Measurements from ENCODE around the gene TMEM61. TPM values are rescaled to one million over a fixed set of nuclear protein-coding genes. Genes with fewer than 3 reads are reported as not detected.
"Not testable (repeated sequence)": the region's sequence is repeated elsewhere in the genome, so short reads cannot be mapped to it uniquely, and the experiment has no call there.

TMEM61 gene
- polyA plus RNA-seq, 1 experiment, result not detected

GRCh38 chr1:55012661-55013060 lies 32.2 kb downstream of the TMEM61 start:
- Histone ChIP-seq H3K27me3 (ENCODE audit: control insufficient read depth, insufficient read depth, low read length) (peaks cover 14% of the 10 kb centered on the region), H3K36me3 (ENCODE audit: control insufficient read depth, insufficient read depth, low read length) (no peaks in the 10 kb centered on the region), H3K4me3 (ENCODE audit: low read depth, low read length) (no peak overlapping the region)
- DNase-seq (ENCODE audit: low read depth), result no peak
- CTCF ChIA-PET, result interaction anchor here (2.9 to 12.4 kb wide), 2 partner anchors 10 to 64 kb away, joined by 14 to 228 read pairs; no protein-coding TSS in a partner anchor
- POLR2A ChIA-PET, result no interaction called here
- TF ChIP-seq, protein P1, sequence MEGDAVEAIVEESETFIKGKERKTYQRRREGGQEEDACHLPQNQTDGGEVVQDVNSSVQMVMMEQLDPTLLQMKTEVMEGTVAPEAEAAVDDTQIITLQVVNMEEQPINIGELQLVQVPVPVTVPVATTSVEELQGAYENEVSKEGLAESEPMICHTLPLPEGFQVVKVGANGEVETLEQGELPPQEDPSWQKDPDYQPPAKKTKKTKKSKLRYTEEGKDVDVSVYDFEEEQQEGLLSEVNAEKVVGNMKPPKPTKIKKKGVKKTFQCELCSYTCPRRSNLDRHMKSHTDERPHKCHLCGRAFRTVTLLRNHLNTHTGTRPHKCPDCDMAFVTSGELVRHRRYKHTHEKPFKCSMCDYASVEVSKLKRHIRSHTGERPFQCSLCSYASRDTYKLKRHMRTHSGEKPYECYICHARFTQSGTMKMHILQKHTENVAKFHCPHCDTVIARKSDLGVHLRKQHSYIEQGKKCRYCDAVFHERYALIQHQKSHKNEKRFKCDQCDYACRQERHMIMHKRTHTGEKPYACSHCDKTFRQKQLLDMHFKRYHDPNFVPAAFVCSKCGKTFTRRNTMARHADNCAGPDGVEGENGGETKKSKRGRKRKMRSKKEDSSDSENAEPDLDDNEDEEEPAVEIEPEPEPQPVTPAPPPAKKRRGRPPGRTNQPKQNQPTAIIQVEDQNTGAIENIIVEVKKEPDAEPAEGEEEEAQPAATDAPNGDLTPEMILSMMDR (IDR thresholded peaks at IDR 0.05; ENCODE audit: insufficient read depth, low read depth, low read length), result no peak

DNA sequence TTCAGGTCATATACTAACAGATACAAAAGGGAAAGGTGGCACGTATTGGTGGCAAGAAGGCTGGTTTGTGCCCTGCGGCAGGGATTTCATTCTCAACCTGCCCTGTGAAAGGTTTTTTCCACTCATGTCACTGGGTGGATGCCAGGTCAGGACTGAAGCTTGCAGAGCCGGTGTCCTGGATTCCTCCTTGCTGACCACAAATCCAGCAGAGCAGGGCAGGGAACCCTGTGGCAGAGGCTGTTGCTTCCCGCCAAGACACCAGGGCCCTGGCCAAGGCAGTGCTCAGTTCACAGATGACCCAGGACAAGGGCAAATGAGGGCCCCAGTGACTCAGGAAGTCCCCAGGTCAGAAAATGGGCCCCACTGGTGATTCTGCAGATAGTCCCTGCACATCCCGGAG lies 34.7 kb downstream of the TMEM61 start:
- POLR2A ChIA-PET, result no interaction called here
- H3K4me3 ChIP-seq (ENCODE audit: low read depth, low read length), result no peak overlapping the region
- CTCF ChIA-PET, result interaction anchor here (1.1 to 12.4 kb wide), 5 partner anchors 19 to 67 kb away, joined by 3 to 228 read pairs (median 8); no protein-coding TSS in a partner anchor
- no peaks in the 10 kb centered on the region for H3K36me3 ChIP-seq (ENCODE audit: control insufficient read depth, insufficient read depth, low read length)
- TF ChIP-seq, protein P1 (IDR thresholded peaks at IDR 0.05; ENCODE audit: insufficient read depth, low read depth, low read length), result no peak
- DNase-seq (ENCODE audit: low read depth), result no peak
- peaks cover 14% of the 10 kb centered on the region for H3K27me3 ChIP-seq (ENCODE audit: control insufficient read depth, insufficient read depth, low read length)

DNA sequence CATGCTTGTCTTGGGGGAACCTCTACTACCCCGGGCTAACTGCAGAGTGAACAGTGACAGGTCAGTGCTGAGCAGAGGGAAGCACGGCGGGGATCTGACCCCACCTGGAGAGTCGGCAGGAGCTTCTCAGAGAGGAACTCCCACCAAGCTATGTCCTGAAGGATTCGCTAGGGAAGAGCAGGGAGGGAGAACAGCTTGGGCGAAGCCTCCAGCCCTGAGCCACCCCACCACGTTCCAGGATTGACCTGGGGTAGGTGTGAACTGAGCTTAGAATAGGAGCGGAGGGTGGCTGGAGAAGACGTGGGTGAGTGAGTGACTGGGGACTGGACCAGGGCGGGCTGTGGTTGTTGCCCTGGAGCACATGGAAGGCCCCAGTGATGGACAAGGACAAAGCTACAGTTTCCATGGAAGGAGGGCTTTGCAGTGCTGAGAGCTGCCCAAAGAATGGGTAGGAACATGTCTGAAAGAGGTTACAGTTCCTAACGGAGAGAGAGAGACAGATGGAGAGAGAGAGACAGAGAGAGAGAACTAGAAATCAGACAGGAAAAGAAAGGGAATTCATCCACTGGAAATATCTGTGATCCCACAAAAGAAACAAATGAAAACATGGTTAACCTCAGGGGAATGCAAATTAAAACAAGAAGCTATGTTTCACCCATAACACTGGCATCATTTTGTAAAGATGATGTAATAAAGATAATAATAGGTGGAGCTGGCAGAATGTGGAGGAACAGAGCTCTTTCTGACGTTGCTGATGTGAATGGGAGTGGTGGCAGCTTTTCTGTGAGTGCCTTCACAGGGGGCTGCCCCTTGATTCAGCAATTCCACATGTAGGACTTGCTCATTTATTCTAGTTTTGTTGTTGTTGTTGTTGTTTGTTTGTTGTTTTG lies 35.5 kb downstream of the TMEM61 start:
- TF ChIP-seq, protein P1 (IDR thresholded peaks at IDR 0.05; ENCODE audit: insufficient read depth, low read depth, low read length), result no peak
- DNase-seq (ENCODE audit: low read depth), result no peak
- ChIA-PET POLR2A (no interaction called here), CTCF (interaction anchor here (0.7 to 12.4 kb wide), 7 partner anchors 19 to 67 kb away, joined by 3 to 228 read pairs (median 6); no protein-coding TSS in a partner anchor)
- Histone ChIP-seq H3K4me3 (ENCODE audit: low read depth, low read length) (no peak overlapping the region), H3K27me3 (ENCODE audit: control insufficient read depth, insufficient read depth, low read length) (peaks cover 16% of the 10 kb centered on the region), H3K36me3 (ENCODE audit: control insufficient read depth, insufficient read depth, low read length) (no peaks in the 10 kb centered on the region)

DNA sequence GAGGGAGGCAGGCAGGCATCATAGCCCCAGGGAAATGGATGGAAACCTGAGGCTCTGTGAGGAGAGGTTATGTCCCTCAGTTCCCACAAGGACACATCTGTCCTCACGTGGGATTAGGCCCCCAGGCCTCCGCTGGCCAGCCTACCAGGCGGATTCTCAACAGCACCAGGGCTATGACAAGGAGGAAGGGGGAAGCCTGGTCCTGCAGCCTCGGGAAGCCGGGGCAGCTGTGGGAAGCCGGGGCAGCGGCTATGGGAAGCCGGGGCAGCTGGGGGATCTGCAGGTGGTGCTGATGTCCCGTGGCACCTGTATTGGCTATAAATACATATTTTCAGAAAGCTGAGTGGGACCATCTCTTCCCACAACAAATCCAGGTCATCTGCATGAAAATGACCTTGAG lies 38.0 kb downstream of the TMEM61 start:
- POLR2A ChIA-PET, result no interaction called here
- Histone ChIP-seq H3K27me3 (ENCODE audit: control insufficient read depth, insufficient read depth, low read length) (peaks cover 16% of the 10 kb centered on the region), H3K4me3 (ENCODE audit: low read depth, low read length) (no peak overlapping the region), H3K36me3 (ENCODE audit: control insufficient read depth, insufficient read depth, low read length) (no peaks in the 10 kb centered on the region)
- CTCF ChIA-PET, result interaction anchor here (1.1 to 12.4 kb wide), 3 partner anchors 10 to 70 kb away, joined by 3 to 228 read pairs (median 5); no protein-coding TSS in a partner anchor
- no peak for DNase-seq (ENCODE audit: low read depth)
- TF ChIP-seq, protein P1 (IDR thresholded peaks at IDR 0.05; ENCODE audit: insufficient read depth, low read depth, low read length), result no peak

GRCh38 chr1:55021942-55022546 lies 41.6 kb downstream of the TMEM61 start:
- ChIA-PET POLR2A (no interaction called here), CTCF (interaction anchor here (0.6 to 12.4 kb wide), 31 partner anchors 9 to 357 kb away, joined by 3 to 228 read pairs (median 5); partner anchors contain the start of genes BSND and PCSK9)
- H3K27me3 ChIP-seq (ENCODE audit: control insufficient read depth, insufficient read depth, low read length), result peaks cover 4% of the 10 kb centered on the region
- DNase-seq (ENCODE audit: low read depth), result peak; percentile 40
- TF ChIP-seq, protein P1 (IDR thresholded peaks at IDR 0.05; ENCODE audit: insufficient read depth, low read depth, low read length), result peak; percentile 97
- H3K4me3 ChIP-seq (ENCODE audit: low read depth, low read length), result no peak overlapping the region
- H3K36me3 ChIP-seq (ENCODE audit: control insufficient read depth, insufficient read depth, low read length), result no peaks in the 10 kb centered on the region

DNA sequence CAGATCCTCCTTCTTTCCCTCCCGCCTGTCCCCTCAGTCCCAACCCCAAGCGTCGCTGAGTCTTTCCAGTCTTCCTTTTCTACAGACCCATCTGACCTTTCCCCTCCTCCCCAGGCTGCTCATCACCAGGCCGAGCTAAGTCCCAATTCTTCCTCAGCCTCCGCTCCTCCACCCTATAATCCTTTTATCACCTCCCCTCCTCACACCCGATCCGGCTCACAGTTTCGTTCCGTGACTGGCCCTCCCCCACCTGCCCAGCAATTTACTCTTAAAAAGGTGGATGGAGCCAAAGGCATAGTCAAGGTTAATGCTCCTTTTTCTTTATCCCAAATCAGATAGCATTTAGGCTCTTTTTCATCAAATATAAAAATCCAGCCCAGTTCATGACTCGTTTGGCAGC lies 43.7 kb downstream of the TMEM61 start:
- H3K27me3 ChIP-seq (ENCODE audit: control insufficient read depth, insufficient read depth, low read length); H3K4me3 ChIP-seq (ENCODE audit: low read depth, low read length); DNase-seq (ENCODE audit: low read depth); CTCF ChIA-PET; H3K36me3 ChIP-seq (ENCODE audit: control insufficient read depth, insufficient read depth, low read length); POLR2A ChIA-PET: not testable (repeated sequence)

DNA sequence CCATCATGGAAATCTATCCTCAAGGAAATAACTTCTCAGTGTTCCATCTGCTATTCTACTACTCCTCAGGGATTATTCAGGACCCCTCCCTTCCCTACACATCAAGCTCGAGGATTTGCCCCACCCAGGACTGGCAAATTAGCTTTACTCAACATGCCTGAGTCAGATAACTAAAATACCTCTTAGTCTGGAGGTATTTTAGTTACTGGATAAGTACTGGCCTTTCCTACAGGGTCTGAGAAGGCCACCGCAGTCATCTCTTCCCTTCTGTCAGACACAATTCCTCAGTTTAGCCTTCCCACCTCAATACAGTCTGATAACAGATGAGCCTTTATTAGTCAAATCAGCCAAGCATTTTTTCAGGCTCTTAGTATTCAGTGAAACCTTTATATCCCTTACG lies 46.3 kb downstream of the TMEM61 start:
- POLR2A ChIA-PET, result not testable (repeated sequence)

More for the DNA sequence above, 46.3 kb downstream of the TMEM61 start:
- H3K27me3 ChIP-seq (ENCODE audit: control insufficient read depth, insufficient read depth, low read length); DNase-seq (ENCODE audit: low read depth); H3K4me3 ChIP-seq (ENCODE audit: low read depth, low read length); CTCF ChIA-PET; H3K36me3 ChIP-seq (ENCODE audit: control insufficient read depth, insufficient read depth, low read length): not testable (repeated sequence)
